ENCODE results near the gene SYNC.

- TF ChIP-seq TCF7 (IDR thresholded peaks at IDR 0.05; ENCODE audit: borderline replicate concordance): no peak
- TF ChIP-seq BACH1 (tag; IDR thresholded peaks at IDR 0.05): no peak
- TF ChIP-seq, protein P1, sequence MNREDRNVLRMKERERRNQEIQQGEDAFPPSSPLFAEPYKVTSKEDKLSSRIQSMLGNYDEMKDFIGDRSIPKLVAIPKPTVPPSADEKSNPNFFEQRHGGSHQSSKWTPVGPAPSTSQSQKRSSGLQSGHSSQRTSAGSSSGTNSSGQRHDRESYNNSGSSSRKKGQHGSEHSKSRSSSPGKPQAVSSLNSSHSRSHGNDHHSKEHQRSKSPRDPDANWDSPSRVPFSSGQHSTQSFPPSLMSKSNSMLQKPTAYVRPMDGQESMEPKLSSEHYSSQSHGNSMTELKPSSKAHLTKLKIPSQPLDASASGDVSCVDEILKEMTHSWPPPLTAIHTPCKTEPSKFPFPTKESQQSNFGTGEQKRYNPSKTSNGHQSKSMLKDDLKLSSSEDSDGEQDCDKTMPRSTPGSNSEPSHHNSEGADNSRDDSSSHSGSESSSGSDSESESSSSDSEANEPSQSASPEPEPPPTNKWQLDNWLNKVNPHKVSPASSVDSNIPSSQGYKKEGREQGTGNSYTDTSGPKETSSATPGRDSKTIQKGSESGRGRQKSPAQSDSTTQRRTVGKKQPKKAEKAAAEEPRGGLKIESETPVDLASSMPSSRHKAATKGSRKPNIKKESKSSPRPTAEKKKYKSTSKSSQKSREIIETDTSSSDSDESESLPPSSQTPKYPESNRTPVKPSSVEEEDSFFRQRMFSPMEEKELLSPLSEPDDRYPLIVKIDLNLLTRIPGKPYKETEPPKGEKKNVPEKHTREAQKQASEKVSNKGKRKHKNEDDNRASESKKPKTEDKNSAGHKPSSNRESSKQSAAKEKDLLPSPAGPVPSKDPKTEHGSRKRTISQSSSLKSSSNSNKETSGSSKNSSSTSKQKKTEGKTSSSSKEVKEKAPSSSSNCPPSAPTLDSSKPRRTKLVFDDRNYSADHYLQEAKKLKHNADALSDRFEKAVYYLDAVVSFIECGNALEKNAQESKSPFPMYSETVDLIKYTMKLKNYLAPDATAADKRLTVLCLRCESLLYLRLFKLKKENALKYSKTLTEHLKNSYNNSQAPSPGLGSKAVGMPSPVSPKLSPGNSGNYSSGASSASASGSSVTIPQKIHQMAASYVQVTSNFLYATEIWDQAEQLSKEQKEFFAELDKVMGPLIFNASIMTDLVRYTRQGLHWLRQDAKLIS (CRISPR knock-in tag; IDR thresholded peaks at IDR 0.05): no peak
These were observed 66.9 kb downstream of the SYNC start for GRCh38 chr1:32635508-32636277.

All from K562 (cell line).